NCI-H69 (cell line): Measurements from ENCODE around the gene NME3.

Experiments
- DNase-seq: peaks from one replicate; lab custom pipeline; 2025; lab: John Stamatoyannopoulos, UW

Gene NME3

DNA sequence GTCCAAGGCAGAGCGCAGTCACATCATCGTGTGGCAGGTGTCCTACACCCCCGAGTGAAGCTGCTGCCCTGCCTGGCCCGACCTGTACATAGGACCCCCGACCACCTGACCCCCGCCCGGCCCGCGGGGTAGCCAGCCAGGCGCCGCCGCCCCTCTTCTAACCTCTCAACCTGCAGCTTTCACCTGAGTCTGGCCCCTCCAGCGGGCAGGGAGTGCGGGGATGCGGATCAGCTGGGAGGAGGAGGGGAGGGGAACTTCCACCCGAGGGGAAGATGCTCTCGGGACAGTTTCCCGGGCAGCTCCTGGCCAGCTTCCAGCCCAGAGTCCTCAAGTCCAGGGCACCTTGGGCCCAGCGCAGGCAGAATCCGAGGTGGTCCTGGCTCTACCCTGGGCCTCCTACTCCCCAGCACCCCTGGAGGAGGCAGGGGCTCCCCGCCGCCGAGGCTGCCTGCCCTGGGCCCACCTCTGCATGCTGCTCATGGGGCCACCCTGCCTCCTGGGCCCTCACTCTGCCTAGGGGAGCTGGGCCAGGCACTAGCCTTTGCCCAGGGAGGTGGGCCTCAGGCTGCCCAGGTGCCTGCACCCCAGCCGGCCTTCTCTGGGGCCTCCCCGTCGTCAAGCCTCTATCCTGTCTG lies 2.5 kb downstream of the NME3 start:
- no peak for DNase-seq

DNA sequence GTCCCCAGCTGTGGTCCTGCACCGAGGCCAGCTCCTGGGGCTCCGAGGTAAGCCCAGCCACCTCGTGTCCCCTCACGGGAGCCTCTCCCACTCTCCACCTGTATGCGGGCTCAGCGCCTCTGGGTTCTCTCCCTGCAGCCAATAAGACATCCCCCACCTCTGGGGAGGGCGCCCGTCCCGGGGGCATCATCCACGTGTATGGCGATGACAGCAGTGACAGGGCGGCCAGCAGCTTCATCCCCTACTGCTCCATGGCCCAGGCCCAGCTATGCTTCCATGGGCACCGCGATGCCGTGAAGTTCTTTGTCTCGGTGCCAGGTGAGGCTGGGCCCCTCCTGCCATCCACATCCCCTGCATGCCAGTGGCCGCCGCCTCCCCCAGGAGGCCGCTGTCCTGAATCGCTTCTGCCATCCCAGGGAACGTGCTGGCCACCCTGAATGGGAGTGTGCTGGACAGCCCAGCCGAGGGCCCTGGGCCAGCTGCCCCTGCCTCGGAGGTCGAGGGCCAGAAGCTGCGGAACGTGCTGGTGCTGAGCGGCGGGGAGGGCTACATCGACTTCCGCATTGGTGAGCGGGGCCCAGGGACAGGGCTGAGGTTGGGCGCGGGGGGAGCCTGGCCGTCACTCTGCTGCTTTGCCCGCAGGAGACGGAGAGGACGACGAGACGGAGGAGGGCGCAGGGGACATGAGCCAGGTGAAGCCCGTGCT lies 3.1 kb downstream of the NME3 start:
- DNase-seq = no peak

- no peak for DNase-seq
Measured at GRCh38 chr16:1767116-1767994, 4.0 kb downstream of the NME3 start.

GRCh38 chr16:1766701-1767100 lies 4.6 kb downstream of the NME3 start:
- DNase-seq = no peak

DNA sequence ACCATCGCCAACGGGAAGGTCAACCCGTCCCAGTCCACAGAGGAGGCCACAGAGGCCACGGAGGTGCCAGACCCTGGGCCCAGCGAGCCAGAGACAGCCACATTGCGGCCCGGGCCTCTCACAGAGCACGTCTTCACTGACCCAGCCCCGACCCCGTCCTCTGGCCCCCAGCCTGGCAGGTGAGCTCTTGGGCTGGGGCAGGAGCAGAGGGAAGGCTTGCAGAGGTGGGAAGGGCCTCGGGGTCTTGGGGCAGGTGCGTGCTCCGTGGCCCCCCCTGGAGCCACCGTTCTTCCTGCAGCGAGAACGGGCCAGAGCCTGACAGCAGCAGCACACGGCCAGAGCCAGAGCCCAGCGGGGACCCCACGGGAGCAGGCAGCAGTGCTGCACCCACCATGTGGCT lies 5.1 kb downstream of the NME3 start:
- no peak for DNase-seq

GRCh38 chr16:1765826-1766225 lies 5.5 kb downstream of the NME3 start:
- DNase-seq = no peak

GRCh38 chr16:1764971-1765370 lies 6.4 kb downstream of the NME3 start:
- DNase-seq = no peak

- DNase-seq = peak; percentile 26
Measured at GRCh38 chr16:1763521-1764511, 7.5 kb downstream of the NME3 start.

GRCh38 chr16:1762879-1763520 lies 8.3 kb downstream of the NME3 start:
- DNase-seq = no peak

GRCh38 chr16:1762196-1762878 lies 9.0 kb downstream of the NME3 start:
- DNase-seq = no peak

DNA sequence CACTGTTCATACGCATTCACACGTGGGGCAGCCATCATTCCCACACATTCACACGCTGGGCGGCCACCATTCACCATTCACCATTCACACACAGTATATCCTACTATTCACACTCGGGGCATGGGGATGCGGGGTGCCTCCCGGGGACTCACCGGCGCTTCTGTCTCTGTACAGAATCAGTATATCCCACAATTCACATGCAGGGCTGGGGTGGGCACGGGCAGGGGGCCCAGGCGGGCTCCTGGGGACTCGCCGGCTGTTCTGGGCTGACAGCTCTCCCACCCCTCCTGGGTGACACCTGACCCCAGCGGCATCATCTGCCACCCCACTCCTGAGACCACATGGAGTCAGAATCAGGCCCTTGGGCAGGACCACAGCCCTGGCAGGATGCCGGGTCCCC lies 9.6 kb downstream of the NME3 start:
- DNase-seq = no peak

GRCh38 chr16:1760911-1761310 lies 10.4 kb downstream of the NME3 start:
- no peak for DNase-seq

DNA sequence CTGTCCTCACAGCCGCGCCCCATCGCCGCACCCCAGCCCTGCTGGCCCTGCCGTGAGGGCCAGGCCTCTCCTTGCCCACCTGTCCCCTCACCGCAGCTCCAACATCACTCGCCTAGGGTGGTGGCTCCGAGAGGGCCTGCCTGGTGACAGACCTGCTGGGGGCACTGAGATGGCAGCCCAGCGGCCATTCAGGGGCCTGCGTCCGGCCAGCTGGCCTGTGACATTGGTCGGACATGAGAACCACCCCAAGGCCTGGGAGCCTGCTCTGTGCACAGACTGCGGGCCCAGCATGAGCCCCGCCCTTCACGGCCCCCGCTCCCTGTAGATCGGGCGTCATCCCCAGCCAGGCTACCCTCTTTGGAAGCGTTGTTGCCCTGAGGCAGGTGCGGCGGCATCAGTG lies 11.8 kb downstream of the NME3 start:
- DNase-seq = no peak

DNA sequence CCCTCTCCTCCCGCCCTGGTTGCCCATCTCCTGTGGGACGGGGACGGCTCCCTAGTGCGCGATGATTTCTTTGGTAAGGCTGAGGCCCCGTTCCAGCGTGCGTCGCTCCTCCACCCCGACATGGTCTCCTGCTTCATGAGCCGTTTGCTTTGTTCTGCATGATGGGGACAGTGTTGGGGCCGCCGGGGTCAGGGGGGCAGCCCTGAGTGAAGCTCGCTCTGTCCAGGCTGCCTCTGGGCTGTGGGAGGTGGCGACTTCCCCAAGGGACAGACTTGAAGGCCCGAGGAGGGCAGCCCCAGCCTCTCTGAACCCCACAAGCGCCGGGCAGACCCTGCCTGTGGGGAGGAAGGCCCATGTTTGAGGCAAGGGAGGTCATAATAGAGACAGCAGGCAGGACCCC lies 12.4 kb downstream of the NME3 start:
- DNase-seq = no peak

DNA sequence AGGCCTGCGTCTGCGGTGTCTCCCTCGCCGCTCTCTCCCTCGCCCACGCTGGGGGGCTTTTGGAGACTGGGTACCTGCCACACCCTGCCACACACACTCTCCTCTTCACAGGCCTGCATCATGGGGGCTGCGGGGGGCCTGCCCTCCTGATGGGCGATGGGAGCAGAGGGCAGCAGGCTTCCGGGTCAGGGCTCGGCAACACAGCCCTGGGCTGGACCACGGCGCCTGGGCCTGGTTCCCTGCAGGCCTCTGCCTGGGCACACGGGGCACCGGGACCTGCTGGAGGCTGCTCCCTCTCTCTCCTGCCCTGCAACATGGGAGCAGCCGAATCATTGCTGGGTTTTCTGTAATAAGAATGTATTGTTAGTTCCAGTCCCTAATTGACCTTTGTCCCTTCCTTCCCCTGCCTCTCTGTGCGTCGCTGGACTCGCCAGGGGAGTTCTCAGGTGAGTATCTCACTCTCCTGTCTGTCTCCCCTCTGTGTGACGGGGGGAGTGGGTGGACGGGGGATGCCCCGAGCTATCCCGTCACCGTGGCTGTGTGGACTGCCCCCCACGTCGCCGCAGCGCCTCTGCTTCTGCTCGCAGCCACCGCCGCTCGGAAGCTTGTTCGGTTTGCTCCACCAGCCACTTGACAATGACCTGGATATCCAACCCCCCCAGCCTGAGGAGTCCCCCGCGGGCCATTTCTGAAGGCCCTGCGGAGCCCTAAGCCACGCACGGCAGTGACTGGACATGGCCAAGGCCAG lies 13.5 kb downstream of the NME3 start:
- no peak for DNase-seq

- no peak for DNase-seq
Measured at GRCh38 chr16:1754204-1754603, 17.1 kb downstream of the NME3 start.

- no peak for DNase-seq
Measured at GRCh38 chr16:1752853-1753252, 18.5 kb downstream of the NME3 start.

GRCh38 chr16:1751946-1752345 lies 19.4 kb downstream of the NME3 start:
- DNase-seq = no peak

- DNase-seq = no peak
Measured at GRCh38 chr16:1749152-1750117, 21.9 kb downstream of the NME3 start.
